ENCODE measurements around the gene ZNF514.

- TF ChIP-seq YY1 (IDR thresholded peaks at IDR 0.05; ENCODE audit: extremely low read depth, insufficient replicate concordance, low read depth, low read length) (no peak), CTCF (IDR thresholded peaks at IDR 0.05 in 2 of 3, conservative IDR thresholded peaks at IDR 0.05 in 1 of 3; ENCODE audit: borderline replicate concordance in 1 of 3, insufficient read depth in 1 of 3, low read depth in 2 of 3, low read length in 2 of 3) (peak; percentile 75 to 87 (median 86)), ZNF274 (IDR thresholded peaks at IDR 0.05; ENCODE audit: low read depth, low read length) (no peak), POLR2A (IDR thresholded peaks at IDR 0.05; ENCODE audit: borderline replicate concordance, extremely low read depth, insufficient read depth, insufficient read length) (no peak), JUND (IDR thresholded peaks at IDR 0.05) (no peak), EZH2 (IDR thresholded peaks at IDR 0.05) (no peak)
These were observed 44.2 kb downstream of the ZNF514 start for GRCh38 chr2:95115418-95115817.

Measured in HCT116 (cell line).